ENCODE measurements around the gene SMAD6.
"Not testable (repeated sequence)": the region's sequence is repeated elsewhere in the genome, so short reads cannot be mapped to it uniquely, and the experiment has no call there.

Gene SMAD6

DNA sequence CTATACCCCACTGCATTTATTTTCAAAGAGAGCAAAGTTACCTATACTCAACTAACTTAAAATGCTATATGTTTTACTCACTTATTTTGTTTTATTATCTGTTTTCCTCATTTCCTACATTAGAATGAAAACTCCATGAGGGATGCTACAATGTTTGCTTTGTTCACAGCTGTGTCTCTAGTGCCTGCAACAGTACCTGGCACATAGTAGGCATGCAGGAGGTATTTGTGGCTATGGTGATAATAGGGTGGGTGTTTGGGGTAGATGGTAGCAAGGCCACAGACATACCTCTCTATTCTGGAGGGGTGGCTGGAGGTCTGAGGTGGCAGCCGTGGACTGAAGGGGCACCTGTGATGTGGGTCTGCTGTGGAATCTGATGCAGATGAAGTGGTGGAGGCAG, 24.7 kb upstream of the SMAD6 start:
- no peak for DNase-seq

GRCh38 chr15:66679061-66679656, 22.9 kb upstream of the SMAD6 start:
- no peak for DNase-seq

DNA sequence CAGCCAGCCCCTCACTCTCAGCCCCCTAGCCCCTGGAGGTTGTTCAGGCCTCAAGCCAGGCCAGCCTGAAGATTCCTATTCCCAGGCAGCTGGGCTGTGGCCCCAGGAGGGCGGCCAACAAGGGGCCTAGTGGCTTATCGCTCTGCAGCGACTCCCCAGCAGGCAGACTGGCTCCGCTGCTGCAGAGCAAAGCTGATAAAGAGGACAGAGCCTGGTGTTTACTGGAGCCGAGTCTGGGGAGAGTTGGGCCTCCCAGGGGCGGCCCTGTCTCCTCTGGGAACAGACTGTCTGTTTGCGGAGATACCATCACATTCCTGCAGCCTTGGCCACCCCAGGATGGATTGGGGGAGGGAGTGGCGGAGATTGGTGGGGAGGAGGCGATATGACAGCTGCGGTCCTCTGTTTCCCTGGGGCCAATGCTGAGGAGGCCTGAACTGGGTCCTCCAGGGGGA, 22.4 kb upstream of the SMAD6 start:
- DNase-seq: no peak

DNA sequence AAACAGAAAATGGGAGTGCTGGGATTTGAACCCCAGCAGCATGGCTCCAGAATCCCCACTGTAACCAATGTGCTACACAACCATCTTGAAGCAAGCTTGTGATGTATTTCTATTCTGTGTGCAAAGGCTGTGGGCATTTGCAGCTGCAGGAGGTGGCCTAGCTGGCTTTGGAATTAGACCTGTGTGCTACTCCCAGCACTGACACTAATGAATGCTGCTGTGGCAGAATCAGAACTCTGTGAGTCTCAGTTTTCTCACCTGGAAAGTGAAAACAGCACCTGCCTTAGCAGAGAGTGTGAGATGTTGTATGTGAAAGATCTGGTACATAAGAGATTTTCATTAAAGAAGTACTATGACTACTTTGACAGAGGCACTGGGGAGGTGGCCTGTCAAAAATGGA, 21.5 kb upstream of the SMAD6 start:
- DNase-seq: no peak

- DNase-seq: no peak
Measured at GRCh38 chr15:66681395-66681794, 20.6 kb upstream of the SMAD6 start.

DNA sequence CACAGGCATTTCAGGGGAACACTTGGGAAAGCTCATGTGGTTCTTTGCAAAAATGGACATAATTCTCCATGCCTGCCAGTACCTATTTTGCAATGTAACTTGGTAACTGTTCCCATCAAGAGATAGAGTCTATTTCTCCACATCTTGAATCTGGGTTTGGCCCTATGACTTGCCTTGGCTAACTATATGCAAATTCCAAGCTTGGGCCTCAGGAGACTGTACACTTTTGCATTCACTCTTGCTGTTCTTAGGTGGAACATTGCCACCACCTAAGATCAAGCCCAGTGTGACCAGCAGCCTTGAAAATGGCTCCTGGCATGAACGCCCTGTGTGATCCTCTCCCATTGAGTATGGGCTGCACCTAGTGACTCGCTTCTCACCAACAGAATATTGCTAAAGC, 19.8 kb upstream of the SMAD6 start:
- DNase-seq: no peak

DNA sequence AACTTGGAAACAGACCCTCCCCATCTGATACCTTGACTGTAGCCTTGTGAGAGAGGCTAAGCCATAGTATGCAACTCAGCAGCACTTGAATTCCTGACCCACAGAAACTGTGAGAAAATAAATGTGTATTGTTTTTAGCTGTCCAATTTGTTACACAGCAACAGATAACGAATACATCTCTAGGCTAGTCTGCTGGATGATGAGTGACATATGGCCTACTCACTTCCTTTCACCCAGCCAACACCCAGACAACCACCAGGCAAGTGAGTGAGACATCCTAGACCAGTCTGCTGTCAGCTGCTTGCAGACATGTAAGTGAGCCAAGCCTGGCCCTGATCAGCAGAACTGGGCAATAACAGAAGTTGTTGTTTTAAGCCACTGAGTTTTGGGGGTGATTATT, 19.2 kb upstream of the SMAD6 start:
- no peak for DNase-seq

DNA sequence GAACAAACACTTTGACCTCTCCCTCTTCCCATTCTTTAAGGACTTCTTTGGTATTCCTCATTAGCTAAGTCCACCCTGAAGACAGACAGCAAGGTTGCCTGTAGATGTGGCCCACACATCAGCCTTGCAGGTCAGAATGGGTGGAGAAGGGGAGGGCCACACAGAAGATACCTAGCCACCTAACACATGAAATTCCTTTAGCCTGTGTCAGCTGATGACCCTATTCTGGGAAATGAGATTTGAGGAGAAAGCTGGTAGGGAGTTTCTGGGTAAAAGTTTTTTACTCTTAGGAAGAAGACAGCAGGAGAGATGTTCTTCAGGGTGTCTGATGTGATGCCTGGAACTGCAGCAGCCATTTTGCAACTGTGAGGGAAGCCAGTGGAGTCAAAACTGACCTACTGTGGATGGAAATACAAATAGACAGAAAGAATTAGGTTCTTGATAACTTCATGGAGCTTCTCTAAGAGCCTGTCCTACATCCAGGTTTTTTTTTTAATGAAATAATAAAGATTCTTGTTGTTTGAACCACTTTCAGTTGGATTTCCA, 17.8 kb upstream of the SMAD6 start:
- DNase-seq: no peak

DNA sequence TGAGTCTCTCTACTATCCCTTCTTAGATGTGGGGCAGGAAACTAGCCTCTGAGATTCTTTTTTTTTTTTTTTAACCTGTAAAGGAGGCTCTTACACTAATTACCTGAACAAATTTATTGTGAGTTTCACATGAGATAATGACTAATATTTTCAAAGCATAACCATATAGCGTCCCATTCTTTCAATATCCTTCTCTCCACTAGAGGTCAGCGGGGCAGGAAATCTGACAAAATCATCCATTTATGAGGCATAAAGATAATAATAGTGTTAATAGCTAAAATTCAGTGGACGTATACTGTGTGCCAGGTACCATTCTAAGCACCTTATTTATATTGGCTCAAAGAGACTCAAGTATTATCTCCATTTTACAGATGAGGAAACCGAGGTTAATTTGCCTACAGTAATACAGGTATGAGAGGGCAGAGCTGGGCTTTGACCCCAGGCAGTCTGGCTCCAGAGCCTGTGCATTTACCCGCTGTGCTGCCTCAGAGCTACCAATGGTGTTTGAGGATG, 16.3 kb upstream of the SMAD6 start:
- no peak for DNase-seq

- DNase-seq: not testable (repeated sequence)
Measured at GRCh38 chr15:66690912-66691311, 11.1 kb upstream of the SMAD6 start.

DNA sequence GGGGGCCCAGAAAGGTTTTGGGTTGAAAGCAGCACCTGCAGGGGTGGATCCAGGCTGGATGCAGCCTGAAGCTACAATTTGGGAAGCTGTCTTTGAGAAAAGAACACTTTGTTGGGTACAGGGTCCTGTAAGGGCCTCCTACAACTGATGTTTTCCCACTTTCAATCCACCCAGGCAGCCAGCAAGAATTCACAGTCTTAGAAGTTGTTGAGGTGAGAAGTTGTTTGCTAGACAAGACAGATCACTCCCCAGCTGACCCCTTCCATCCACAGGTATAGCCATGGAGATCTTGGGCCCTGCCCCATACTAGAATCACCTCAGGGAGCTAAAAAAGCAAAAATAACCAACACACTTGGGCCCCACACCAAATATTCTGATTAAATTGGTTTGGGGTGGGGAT, 10.3 kb upstream of the SMAD6 start:
- DNase-seq: no peak

DNA sequence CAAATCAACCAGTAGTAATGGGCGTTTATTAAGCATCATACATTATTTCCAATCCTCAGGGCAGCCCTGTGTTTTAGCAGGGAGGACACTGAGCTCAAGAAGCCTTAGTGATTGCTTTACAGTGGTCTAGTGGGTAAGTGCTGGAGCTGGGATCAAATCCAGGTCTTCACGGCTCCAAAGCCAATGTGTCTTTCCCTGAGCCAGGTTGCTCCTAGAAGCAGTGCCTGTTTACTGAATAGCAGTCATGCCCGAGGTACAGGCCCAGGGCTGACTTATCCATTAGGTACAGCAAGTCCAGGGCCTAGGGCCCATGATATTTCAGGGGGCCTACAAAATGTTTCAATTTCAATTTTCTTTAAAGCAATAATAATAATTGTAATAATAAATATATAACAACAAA, 9.6 kb upstream of the SMAD6 start:
- DNase-seq: no peak

- DNase-seq: no peak
Measured at GRCh38 chr15:66692808-66693596, 9.0 kb upstream of the SMAD6 start.

- no peak for DNase-seq
Measured at GRCh38 chr15:66696770-66697169, 5.3 kb upstream of the SMAD6 start.

GRCh38 chr15:66698318-66698961, 3.6 kb upstream of the SMAD6 start:
- DNase-seq: no peak

GRCh38 chr15:66698971-66699370, 3.1 kb upstream of the SMAD6 start:
- DNase-seq: no peak

DNA sequence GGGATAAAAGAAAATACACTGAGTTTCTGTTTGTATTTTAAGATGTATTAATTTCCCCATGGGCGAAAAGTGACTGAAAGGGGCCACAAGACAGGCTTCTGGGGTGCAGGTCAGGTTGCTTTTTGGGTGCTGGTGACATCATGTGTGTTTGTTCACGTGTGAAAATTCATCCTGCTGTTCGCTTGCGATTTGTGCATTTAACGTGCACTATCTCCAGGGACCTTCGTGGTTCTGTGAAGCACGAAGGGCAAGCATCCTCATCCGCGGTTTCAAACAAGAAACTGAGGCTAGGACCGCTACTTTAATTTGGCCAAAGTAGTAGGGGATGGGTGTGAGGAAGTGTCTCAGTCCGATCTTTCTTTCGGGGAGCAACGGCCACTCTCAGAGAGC, 1.6 kb upstream of the SMAD6 start:
- DNase-seq: no peak

- peak; percentile 75 for DNase-seq
Measured at GRCh38 chr15:66700802-66701421, 1.1 kb upstream of the SMAD6 start.

- DNase-seq: no peak
Measured at GRCh38 chr15:66701422-66702034, 508 bp upstream of the SMAD6 start.

GRCh38 chr15:66702787-66703539, 927 bp downstream of the SMAD6 start:
- no peak for DNase-seq

DNA sequence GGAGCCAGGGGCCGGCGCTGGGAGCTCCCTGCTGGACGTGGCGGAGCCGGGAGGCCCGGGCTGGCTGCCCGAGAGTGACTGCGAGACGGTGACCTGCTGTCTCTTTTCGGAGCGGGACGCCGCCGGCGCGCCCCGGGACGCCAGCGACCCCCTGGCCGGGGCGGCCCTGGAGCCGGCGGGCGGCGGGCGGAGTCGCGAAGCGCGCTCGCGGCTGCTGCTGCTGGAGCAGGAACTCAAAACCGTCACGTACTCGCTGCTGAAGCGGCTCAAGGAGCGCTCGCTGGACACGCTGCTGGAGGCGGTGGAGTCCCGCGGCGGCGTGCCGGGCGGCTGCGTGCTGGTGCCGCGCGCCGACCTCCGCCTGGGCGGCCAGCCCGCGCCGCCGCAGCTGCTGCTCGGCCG, 1.5 kb downstream of the SMAD6 start:
- no peak for DNase-seq

Data from NCI-H2029 (cell line).